NCI-H460 (cell line): Measurements from ENCODE around the gene PACSIN1. TPM values are rescaled to one million over a fixed set of nuclear protein-coding genes. Genes with fewer than 3 reads are reported as not detected.
A peak's percentile ranks its signal among the peaks of the same experiment; 100 is the strongest.
"Not testable (repeated sequence)": the region's sequence is repeated elsewhere in the genome, so short reads cannot be mapped to it uniquely, and the experiment has no call there.

Experiments
- DNase-seq: peaks from one replicate; pipeline ENCODE4 v3.0.0-alpha.2; 2016; ENCODE audit warnings: low read depth; ENCODE audit errors: extremely low read depth
- total RNA-seq: library from RNA; depleted of rRNA; stranded (reverse); fragments of >200 nt; shearing (Covaris generic); gene quantifications from 2 replicates; pipeline ENCODE4 v1.2.3, GENCODE V29; 2014

The PACSIN1 gene
- total RNA-seq, 1 experiment from 2014 or later: 0.07 TPM

- no peak for DNase-seq
These were observed 18.5 kb downstream of the PACSIN1 start for GRCh38 chr6:34484391-34484790.

- no peak for DNase-seq
These were observed 19.0 kb downstream of the PACSIN1 start for GRCh38 chr6:34484899-34485298.

GRCh38 chr6:34485321-34486060, 19.6 kb downstream of the PACSIN1 start:
- DNase-seq: no peak

GRCh38 chr6:34486106-34486740, 20.3 kb downstream of the PACSIN1 start:
- no peak for DNase-seq

- not testable (repeated sequence) for DNase-seq
These were observed 21.0 kb downstream of the PACSIN1 start for GRCh38 chr6:34486886-34487285.

- no peak for DNase-seq
These were observed 21.7 kb downstream of the PACSIN1 start for GRCh38 chr6:34487536-34487935.

GRCh38 chr6:34489207-34489805, 23.4 kb downstream of the PACSIN1 start:
- DNase-seq: no peak

- no peak for DNase-seq
These were observed 24.7 kb downstream of the PACSIN1 start for GRCh38 chr6:34490390-34491090.

- DNase-seq: peak; percentile 6
These were observed 25.2 kb downstream of the PACSIN1 start for GRCh38 chr6:34491091-34491430.

GRCh38 chr6:34493344-34493743, 27.5 kb downstream of the PACSIN1 start:
- no peak for DNase-seq

- DNase-seq: no peak
These were observed 29.1 kb downstream of the PACSIN1 start for GRCh38 chr6:34494973-34495372.

GRCh38 chr6:34496103-34496685, 30.3 kb downstream of the PACSIN1 start:
- no peak for DNase-seq

GRCh38 chr6:34497411-34497810, 31.5 kb downstream of the PACSIN1 start:
- no peak for DNase-seq

GRCh38 chr6:34506718-34507117, 40.8 kb downstream of the PACSIN1 start:
- no peak for DNase-seq

GRCh38 chr6:34508425-34508824, 42.5 kb downstream of the PACSIN1 start:
- no peak for DNase-seq

- no peak for DNase-seq
These were observed 43.9 kb downstream of the PACSIN1 start for GRCh38 chr6:34509782-34510181.

GRCh38 chr6:34510299-34510698, 44.4 kb downstream of the PACSIN1 start:
- no peak for DNase-seq

- DNase-seq: no peak
These were observed 45.5 kb downstream of the PACSIN1 start for GRCh38 chr6:34511214-34511914.

- no peak for DNase-seq
These were observed 46.2 kb downstream of the PACSIN1 start for GRCh38 chr6:34511915-34512737.

GRCh38 chr6:34512738-34513115, 46.9 kb downstream of the PACSIN1 start:
- no peak for DNase-seq
